Skeletal muscle tissue (tissue), 4 donors: ENCODE measurements around the gene PKN3. TPM values are rescaled to one million over a fixed set of nuclear protein-coding genes. Genes with fewer than 3 reads are reported as not detected.
"Not testable (repeated sequence)": the region's sequence is repeated elsewhere in the genome, so short reads cannot be mapped to it uniquely, and the experiment has no call there.

ENCODE experiments used
- H3K27ac ChIP-seq: one replicate; pipeline ENCODE4 v1.7.0; 2013; ENCODE audit warnings: mild to moderate bottlenecking, low read depth, low read length, inconsistent platforms
- H3K27me3 ChIP-seq, 3 donors: one replicate each; pipeline ENCODE4 v1.7.0; 2013; ENCODE audit warnings: low read length in 3 of 3; ENCODE audit not compliant: control insufficient read depth in 3 of 3, insufficient read depth in 3 of 3
- H3K36me3 ChIP-seq, 3 donors: one replicate each; pipeline ENCODE4 v1.7.0; 2013; ENCODE audit warnings: low read length in 3 of 3; ENCODE audit not compliant: control insufficient read depth in 3 of 3, insufficient read depth in 3 of 3
- H3K4me1 ChIP-seq, 3 donors: one replicate each; pipeline ENCODE4 v1.7.0; 2013; ENCODE audit warnings: low read length in 3 of 3, mild to moderate bottlenecking in 3 of 3; ENCODE audit not compliant: control insufficient read depth in 3 of 3, insufficient read depth in 3 of 3
- H3K4me3 ChIP-seq, 3 donors: one replicate each; pipeline ENCODE4 v1.7.0; 2013; ENCODE audit warnings: low read length in 3 of 3
- H3K9ac ChIP-seq, 3 donors: one replicate each; pipeline ENCODE4 v1.7.0; 2013; ENCODE audit warnings: low read length in 3 of 3, mild to moderate bottlenecking in 3 of 3, moderate library complexity in 2 of 3, low read depth in 1 of 3
- H3K9me3 ChIP-seq, 3 donors: one replicate each; pipeline ENCODE4 v1.7.0; 2013; ENCODE audit warnings: low read length in 3 of 3; ENCODE audit not compliant: control insufficient read depth in 3 of 3
- total RNA-seq: library from RNA; depleted of rRNA; stranded (reverse); fragments of >200 nt; gene quantifications from one replicate; pipeline ENCODE4 v1.2.3, GENCODE V29; 2014
- donor health status: Osteomylitis.

PKN3 gene
- 2.1 TPM for total RNA-seq

DNA sequence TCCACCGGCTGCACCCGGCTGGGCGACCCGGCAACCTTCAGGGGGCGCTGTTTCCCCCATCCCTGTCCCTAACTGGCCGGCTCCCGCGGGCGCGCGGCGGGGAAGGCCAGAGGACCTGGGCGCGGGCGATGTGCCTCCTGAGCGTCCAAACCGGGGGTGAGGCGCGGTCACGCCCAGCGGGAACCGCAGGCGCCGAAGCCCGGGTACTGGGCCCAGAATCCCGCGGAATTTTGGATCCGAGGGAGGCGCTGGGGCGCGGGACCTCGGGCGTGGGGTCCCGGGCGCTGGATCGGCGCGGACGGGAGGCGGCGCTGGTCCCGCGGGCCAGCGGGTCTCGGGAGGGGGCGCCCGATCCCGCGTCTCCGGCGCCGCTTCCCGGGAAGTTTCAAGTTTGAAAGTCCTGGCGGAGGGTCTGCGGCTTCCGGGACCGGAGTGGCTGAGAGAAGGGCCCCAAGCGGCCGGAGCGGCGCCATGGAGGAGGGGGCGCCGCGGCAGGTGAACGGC is at the start of gene PKN3:
PKN3 (plus strand) TSS at position 59 of the 504 bp plus-strand sequence; CDS start at position 472, 413 bp downstream.
- Histone ChIP-seq H3K27me3 (no peaks in the 10 kb centered on the region), H3K4me3 (peak within 1 kb of the TSS; percentile 56 to 71 (median 68)), H3K9ac (peak within 1 kb of the TSS; percentile 57 to 77 (median 70)), H3K4me1 (peaks cover 0 to 5% (median 4%) of the 10 kb centered on the region in 3 donors), H3K27ac (peak within 1 kb of the TSS; percentile 47), H3K9me3 (no peaks in the 10 kb centered on the region), H3K36me3 (no peaks in the 10 kb centered on the region)

DNA sequence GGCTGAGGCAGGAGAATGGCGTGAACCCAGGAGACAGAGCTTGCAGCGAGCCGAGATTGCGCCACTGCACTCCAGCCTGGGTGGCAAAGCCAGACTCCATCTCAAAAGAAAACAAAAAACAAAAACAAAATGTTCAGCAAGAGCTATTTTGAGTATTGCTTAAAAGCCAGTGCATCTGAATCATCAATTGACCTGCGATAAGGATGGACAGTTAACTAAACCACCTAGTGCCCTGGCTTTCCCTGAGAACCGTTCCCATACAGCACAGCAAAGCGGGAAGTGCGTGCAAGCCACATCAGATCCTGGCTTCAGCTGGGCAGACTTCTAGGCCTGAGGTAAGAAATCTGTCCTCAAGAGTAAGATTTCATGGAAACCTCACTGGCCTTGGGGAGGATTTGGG is 48.4 kb upstream of the PKN3 start:
- Histone ChIP-seq H3K4me1 (peaks cover 0 to 8% (median 2%) of the 10 kb centered on the region in 3 donors), H3K9ac (no peak overlapping the region), H3K4me3 (no peak overlapping the region), H3K36me3 (no peaks in the 10 kb centered on the region), H3K27me3 (no peaks in the 10 kb centered on the region), H3K27ac (no peak overlapping the region), H3K9me3 (no peaks in the 10 kb centered on the region)

DNA sequence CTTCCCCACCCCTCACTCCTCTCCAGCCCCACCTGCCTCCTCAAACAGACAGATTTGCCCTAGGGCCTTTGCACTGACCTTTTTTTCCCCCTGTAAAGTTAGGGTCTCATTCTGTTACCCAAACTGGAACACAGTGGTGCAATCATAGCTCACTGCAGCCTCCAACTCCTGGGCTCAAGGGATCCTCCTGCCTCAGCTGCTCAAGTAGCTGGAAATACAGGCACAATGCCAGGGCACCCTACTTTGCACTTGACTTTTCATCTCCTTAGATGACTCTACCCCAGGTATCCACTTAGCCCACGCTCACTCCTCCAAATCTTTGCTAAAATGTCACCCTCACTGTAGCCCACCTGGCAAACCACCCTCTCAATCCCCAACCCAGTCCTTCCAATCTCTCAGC is 47.8 kb upstream of the PKN3 start:
- Histone ChIP-seq H3K27me3 (no peaks in the 10 kb centered on the region), H3K9me3 (no peaks in the 10 kb centered on the region), H3K9ac (no peak overlapping the region), H3K4me3 (no peak overlapping the region), H3K27ac (no peak overlapping the region), H3K4me1 (peaks cover 0 to 8% (median 2%) of the 10 kb centered on the region in 3 donors), H3K36me3 (no peaks in the 10 kb centered on the region)

DNA sequence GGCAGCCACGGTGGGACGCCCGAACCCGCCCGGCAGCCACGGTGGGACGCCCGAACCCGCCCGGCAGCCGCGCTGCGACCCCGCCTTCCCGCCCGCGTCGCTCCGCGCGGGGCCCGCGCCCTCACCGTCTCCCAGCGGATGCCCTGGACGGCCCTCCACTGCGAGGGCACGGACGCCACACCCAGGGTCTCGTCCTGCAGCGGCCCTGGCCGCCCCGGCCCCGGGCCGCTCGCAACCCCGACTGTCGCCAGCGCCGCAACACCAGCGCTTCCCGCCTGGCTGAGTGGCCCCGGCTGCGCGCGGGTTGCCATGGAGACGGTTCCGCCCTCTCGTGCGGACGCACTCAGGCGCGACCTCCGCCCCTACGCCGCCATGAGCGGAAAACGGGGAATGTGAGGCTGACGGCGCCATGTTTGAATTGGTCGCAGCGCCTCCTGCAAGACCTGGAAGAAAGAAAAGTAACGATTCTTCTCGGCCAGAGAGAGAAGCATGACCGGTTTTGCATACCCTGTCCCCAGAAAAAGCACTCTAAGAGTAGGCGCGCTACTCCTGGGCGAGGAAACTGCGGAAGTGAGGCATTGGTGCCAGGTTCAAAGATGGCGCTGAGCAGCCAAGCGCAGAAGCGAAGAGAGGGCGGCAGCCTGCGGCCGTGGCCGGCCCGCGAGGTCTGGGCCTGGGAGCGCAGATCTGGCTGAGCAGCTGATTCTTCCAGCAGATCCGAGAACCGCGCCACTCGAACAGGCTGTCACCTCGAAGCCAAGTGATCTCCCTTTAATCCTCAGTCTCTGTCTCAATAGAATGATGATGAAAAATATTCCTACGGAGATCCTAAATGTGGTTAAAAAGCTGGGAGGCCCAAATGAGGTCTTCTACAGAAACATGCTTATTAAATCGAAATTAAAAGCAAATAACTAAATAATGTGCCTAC is 45.6 kb upstream of the PKN3 start, which contains the start of gene DYNC2I2:
DYNC2I2 (minus strand) TSS at position 432 of the 928 bp plus-strand sequence; CDS start at position 311, 121 bp downstream.
- no peaks in the 10 kb centered on the region for H3K9me3 ChIP-seq
- peak within 1 kb of the TSS; percentile 96 for H3K27ac ChIP-seq
- peaks cover 0 to 8% (median 2%) of the 10 kb centered on the region in 3 donors for H3K4me1 ChIP-seq
- peak within 1 kb of the TSS; percentile 83 to 100 (median 95) for H3K9ac ChIP-seq
- no peaks in the 10 kb centered on the region for H3K27me3 ChIP-seq
- peak within 1 kb of the TSS; percentile 86 to 94 (median 93) for H3K4me3 ChIP-seq
- H3K36me3 ChIP-seq = no peaks in the 10 kb centered on the region

DNA sequence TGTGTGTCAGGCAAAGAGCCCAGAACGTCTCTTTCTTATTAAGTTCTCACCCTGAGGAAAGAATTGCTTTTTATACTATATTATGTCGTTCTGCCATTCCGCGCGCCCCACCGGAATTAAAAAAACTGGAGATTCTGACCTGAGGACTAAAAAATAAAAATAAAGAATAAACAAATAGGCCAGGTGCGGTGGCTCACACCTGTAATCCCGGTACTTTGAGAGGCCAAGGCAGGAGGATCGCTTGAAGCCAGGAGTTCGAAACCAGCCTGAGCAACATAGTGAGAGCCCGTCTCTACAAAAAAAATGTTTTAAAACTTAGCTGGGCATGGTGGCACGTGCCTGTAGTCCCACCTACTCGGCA is 45.0 kb upstream of the PKN3 start:
- H3K36me3 ChIP-seq = no peaks in the 10 kb centered on the region
- H3K4me1 ChIP-seq = peaks cover 0 to 8% (median 2%) of the 10 kb centered on the region in 3 donors
- H3K9ac ChIP-seq = peak overlapping the region; percentile 83 to 100 (median 95)
- H3K27me3 ChIP-seq = no peaks in the 10 kb centered on the region
- H3K9me3 ChIP-seq = no peaks in the 10 kb centered on the region
- peak overlapping the region; percentile 96 for H3K27ac ChIP-seq
- H3K4me3 ChIP-seq = peak overlapping the region; percentile 86 to 94 (median 93)

DNA sequence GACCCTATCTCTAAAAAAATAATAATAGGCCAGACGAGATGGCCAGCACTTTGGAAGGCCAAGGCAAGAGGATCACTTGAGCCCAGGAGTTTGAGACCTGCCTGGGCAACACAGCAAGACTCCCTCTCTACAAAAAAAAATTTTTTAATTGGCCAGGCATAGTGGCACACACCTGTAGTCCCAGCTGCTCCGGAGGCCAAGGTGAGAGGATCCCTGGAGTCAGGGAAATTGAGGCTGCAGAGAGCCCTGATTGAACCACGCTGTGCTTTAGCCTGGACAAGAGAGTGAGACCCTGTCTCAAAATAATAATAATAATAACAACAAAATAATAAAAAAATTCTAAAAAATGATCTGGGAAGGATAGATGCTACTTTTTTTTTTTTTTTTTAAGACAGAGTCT is 44.5 kb upstream of the PKN3 start:
- Histone ChIP-seq H3K36me3 (no peaks in the 10 kb centered on the region), H3K27ac (no peak overlapping the region), H3K4me1 (peaks cover 0 to 8% (median 2%) of the 10 kb centered on the region in 3 donors), H3K27me3 (no peaks in the 10 kb centered on the region), H3K9me3 (no peaks in the 10 kb centered on the region), H3K4me3 (no peak overlapping the region), H3K9ac (no peak overlapping the region)

DNA sequence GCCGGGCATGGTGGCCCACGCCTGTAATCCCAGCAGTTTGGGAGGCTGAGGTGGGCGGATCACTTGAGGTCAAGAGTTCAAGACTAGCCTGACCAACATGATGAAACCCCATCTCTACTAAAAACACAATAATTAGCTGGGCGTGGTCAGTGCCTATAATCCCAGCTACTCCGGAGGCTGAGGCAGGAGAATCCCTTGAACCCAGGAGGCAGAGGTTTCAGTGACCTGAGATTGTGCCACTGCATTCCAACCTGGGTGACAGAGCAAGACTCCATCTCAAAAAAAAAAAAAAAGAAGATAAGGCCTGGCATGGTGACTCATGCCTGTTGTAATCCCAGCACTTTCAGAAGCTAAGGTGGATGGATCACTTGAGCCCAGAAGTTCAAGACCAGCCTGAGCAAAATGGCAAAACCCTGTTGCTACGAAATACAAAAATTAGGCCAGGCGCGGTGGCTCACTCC is 35.8 kb upstream of the PKN3 start:
- H3K27ac ChIP-seq, H3K9ac ChIP-seq, H3K9me3 ChIP-seq, H3K27me3 ChIP-seq, H3K4me3 ChIP-seq, H3K4me1 ChIP-seq, H3K36me3 ChIP-seq: not testable (repeated sequence)

DNA sequence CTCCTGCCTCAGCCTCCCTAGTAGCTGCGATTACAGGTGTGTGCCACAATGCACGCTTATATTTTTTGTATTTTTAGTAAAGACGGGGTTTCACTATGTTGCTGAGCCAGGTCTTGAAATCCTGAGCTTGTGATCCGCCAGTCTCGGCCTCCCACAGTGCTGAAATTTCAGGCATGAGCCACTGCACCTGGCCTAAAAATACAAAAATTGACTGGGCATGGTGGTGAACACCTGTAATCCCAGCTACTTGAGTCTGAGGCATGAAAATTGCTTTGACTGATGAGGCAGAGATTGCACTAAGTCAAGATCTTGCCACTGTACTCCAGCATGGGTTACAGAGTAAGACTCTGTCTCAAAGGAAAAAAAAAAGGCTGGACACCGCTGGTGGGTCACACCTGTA is 32.5 kb upstream of the PKN3 start:
- H3K4me3 ChIP-seq = no peak overlapping the region
- H3K9me3 ChIP-seq = no peaks in the 10 kb centered on the region
- no peaks in the 10 kb centered on the region for H3K27me3 ChIP-seq
- H3K27ac ChIP-seq = no peak overlapping the region
- no peaks in the 10 kb centered on the region for H3K36me3 ChIP-seq
- H3K4me1 ChIP-seq = no peaks in the 10 kb centered on the region
- H3K9ac ChIP-seq = no peak overlapping the region

DNA sequence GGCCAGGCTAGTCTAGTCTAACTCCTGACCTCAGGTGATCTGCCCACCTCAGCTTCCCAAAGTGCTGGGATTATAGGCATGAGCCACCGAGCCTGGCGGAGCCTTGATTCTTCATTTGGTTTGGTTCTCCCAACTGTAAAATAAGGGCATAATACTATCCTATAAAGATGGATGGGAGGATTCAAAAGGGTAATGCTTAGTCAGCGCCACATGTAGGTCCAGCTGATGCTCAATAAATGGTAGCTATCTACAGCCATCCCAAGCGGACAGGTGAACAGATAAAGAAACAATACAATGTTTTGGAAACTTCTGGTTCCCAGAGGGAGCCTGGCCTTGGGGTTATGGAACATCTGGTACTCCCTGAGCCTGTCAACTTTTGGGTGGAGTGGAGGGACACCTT is 26.9 kb upstream of the PKN3 start:
- Histone ChIP-seq H3K4me1 (no peaks in the 10 kb centered on the region), H3K9me3 (no peaks in the 10 kb centered on the region), H3K27me3 (no peaks in the 10 kb centered on the region), H3K27ac (no peak overlapping the region), H3K4me3 (no peak overlapping the region), H3K36me3 (no peaks in the 10 kb centered on the region), H3K9ac (no peak overlapping the region)

DNA sequence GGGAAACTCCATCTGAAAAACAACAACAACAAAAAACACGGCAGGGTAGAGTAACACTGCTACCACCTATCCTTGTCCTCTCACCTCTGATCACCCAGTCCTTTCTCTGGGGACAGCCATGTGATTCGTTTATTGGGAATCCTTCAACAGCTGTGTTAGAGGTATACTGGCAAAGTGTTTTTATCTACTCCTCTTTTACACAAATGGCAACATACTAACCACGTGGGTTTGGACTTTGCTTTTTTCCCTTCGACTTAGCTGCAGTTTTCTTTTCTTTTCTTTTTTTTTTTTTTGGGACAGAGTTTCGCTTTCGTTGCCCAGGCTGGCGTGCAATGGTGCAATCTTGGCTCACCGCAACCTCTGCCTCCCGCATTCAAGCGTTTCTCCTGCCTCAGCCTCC is 24.5 kb upstream of the PKN3 start:
- no peaks in the 10 kb centered on the region for H3K9me3 ChIP-seq
- no peak overlapping the region for H3K4me3 ChIP-seq
- no peak overlapping the region for H3K27ac ChIP-seq
- H3K36me3 ChIP-seq = no peaks in the 10 kb centered on the region
- no peak overlapping the region for H3K9ac ChIP-seq
- no peaks in the 10 kb centered on the region for H3K27me3 ChIP-seq
- no peaks in the 10 kb centered on the region for H3K4me1 ChIP-seq
